Breast epithelium (tissue), 4 donors: ENCODE measurements around the gene CLPSL2. TPM values are rescaled to one million over a fixed set of nuclear protein-coding genes. Genes with fewer than 3 reads are reported as not detected.

Experiments used
- DNase-seq, 2 donors: peaks; one replicate each; pipeline ENCODE4 v3.0.0-alpha.2; 2019; ENCODE audit warnings: low spot score in 2 of 2
- H3K27ac ChIP-seq, 2 donors: fragments of 200-600 bp; sonication (generic) in 1 of 2; one replicate each; pipeline ENCODE4 v1.5.1; 2016 to 2019; ENCODE audit warnings: mild to moderate bottlenecking in 1 of 2
- H3K27me3 ChIP-seq, 2 donors: fragments of 200-600 bp; sonication (generic) in 1 of 2; one replicate each; pipeline versions ENCODE4 v1.5.1 to v1.6.0; 2017 to 2019; ENCODE audit warnings: control low read depth in 1 of 2, mild to moderate bottlenecking in 1 of 2
- H3K36me3 ChIP-seq: fragments of 200-600 bp; one replicate; pipeline ENCODE4 v1.5.1; 2019
- H3K4me1 ChIP-seq, 2 donors: fragments of 200-600 bp; sonication (generic); one replicate each; pipeline ENCODE4 v1.5.1; 2016 to 2019; ENCODE audit warnings: control low read depth in 1 of 2
- H3K4me3 ChIP-seq, 3 donors: fragments of 200-600 bp; sonication (generic); 1 replicate in 2 of 3; 2 replicates in 1 of 3; pipeline ENCODE4 v1.5.1; 2016 to 2019; ENCODE audit warnings: mild to moderate bottlenecking in 3 of 3, moderate library complexity in 2 of 3
- H3K9me3 ChIP-seq, 2 donors: fragments of 200-600 bp; sonication (generic) in 1 of 2; one replicate each; pipeline ENCODE4 v1.5.1; 2016 to 2019; ENCODE audit warnings: control low read depth in 1 of 2
- CTCF ChIP-seq, 3 donors: fragments of 450-650 bp; IDR thresholded peaks; one replicate each; pipeline ENCODE4 v1.5.1; 2016 to 2017; ENCODE audit warnings: antibody characterized with exemption in 3 of 3, mild to moderate bottlenecking in 3 of 3, moderate library complexity in 3 of 3
- POLR2A ChIP-seq: fragments of 450-650 bp; IDR thresholded peaks from one replicate; pipeline ENCODE4 v1.6.1; 2016; ENCODE audit warnings: antibody characterized with exemption, mild to moderate bottlenecking, moderate library complexity
- POLR2AphosphoS5 ChIP-seq, 3 donors: sonication (generic); formaldehyde crosslinking; IDR thresholded peaks; one replicate each; pipeline ENCODE4 v1.6.1; 2017; ENCODE audit warnings: antibody characterized with exemption in 3 of 3
- intact Hi-C: fragments of 100-400 bp; cut with DNase I; formaldehyde crosslinking; loops from one replicate; pipeline ENCODE4 v1.15.1; 2023; ENCODE audit warnings: low total_unique reads
- total RNA-seq, 3 donors: library from RNA; depleted of rRNA; stranded (reverse); fragments of >200 nt; gene quantifications; one replicate each; pipeline ENCODE4 v1.1.0, GENCODE V29; 2016

The CLPSL2 gene
- total RNA-seq, 3 donors from 2014 or later: 2.3 TPM; not detected in 2

DNA sequence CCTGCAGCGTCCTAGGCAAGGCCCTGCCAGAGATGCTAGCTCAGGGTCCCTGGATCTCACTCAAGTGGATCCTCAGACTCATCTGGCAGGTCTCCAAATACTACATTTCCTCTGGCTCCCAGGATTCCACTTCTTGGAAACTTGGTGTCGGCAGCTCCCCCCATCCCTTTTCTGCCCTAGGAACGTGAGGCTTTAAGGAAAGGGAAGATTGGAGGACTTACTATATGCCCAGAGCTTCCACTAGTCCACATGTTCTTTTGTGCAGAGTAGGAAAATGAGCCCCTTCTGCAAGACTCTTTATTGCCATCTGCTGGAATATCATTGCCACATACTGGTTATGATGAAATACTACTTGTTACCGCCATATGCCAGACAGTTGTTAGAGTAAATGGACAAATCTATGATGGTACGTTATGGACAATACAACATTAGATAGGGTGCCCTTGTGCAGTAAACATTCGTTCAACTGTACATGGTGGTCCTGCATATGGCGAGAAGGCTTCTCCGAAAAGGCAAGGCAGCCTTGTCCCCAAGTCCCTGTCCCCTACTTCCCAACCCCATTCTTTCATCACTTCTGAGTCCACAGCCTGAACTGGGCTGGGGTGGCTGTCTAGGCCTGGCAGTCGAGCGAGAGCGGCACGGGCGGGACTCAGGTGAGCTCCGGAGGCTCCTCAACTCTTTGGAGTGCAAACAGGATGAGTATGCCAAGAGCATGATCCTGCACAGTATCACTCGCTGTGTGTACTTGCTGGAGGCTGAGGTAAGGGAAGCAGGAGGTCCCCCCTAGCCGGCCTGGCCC lies 38.8 kb upstream of the CLPSL2 start:
- H3K4me1 ChIP-seq: peaks cover 14 to 17% of the 10 kb centered on the region in 2 donors
- peak; percentile 85 to 98 (median 97) for TF ChIP-seq CTCF (IDR thresholded peaks at IDR 0.05)
- peak in 1 of 3 donors; percentile 38 for TF ChIP-seq POLR2AphosphoS5 (IDR thresholded peaks at IDR 0.05)
- no peak for TF ChIP-seq POLR2A
- no peak overlapping the region for H3K4me3 ChIP-seq
- H3K27me3 ChIP-seq: no peaks in the 10 kb centered on the region
- DNase-seq: no peak
- no peak overlapping the region for H3K27ac ChIP-seq
- H3K36me3 ChIP-seq: no peaks in the 10 kb centered on the region
- no peaks in the 10 kb centered on the region for H3K9me3 ChIP-seq
- intact Hi-C loops: loop anchor here (5.0 kb wide), 2 partner anchors 150 to 210 kb away; no protein-coding TSS in a partner anchor

GRCh38 chr6:35739645-35740524 lies 36.5 kb upstream of the CLPSL2 start:
- Histone ChIP-seq H3K4me3 (no peak overlapping the region), H3K27me3 (no peaks in the 10 kb centered on the region), H3K9me3 (no peaks in the 10 kb centered on the region), H3K36me3 (no peaks in the 10 kb centered on the region), H3K27ac (peak overlapping the region in 1 of 2 donors; percentile 14), H3K4me1 (peaks cover 0 to 9% of the 10 kb centered on the region in 2 donors)
- no peak for TF ChIP-seq POLR2A
- no peak for TF ChIP-seq POLR2AphosphoS5 (IDR thresholded peaks at IDR 0.05)
- no peak for TF ChIP-seq CTCF (IDR thresholded peaks at IDR 0.05)
- intact Hi-C loops: loop anchor here (5.0 kb wide), 2 partner anchors 153 to 213 kb away; no protein-coding TSS in a partner anchor
- DNase-seq: no peak

DNA sequence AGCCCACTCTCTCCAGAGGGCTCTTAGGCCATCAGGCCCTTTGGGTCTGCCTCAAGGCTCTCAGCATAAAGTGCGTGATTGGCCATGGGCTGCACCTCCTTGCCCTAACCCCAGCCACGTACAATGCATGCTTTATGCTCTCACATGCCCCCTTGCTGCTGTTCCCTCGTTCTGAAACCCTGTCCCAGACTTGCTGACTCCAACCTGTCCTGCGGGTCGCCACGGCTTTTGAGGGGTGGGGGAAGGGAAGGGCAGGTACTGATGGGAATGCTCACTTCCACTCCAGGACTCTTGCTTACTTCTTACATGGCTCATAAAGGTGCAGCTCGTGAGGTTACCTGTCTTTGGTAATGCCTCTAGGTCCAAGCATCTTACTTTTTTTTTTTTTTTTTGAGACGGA lies 33.6 kb upstream of the CLPSL2 start:
- peak in 1 of 2 donors; percentile 2 for DNase-seq
- intact Hi-C loops: no loop called here
- H3K4me3 ChIP-seq: no peak overlapping the region
- no peaks in the 10 kb centered on the region for H3K27me3 ChIP-seq
- TF ChIP-seq CTCF (IDR thresholded peaks at IDR 0.05): no peak
- no peak for TF ChIP-seq POLR2A
- TF ChIP-seq POLR2AphosphoS5 (IDR thresholded peaks at IDR 0.05): no peak
- no peaks in the 10 kb centered on the region for H3K36me3 ChIP-seq
- H3K27ac ChIP-seq: no peak overlapping the region
- H3K9me3 ChIP-seq: no peaks in the 10 kb centered on the region
- no peaks in the 10 kb centered on the region for H3K4me1 ChIP-seq

DNA sequence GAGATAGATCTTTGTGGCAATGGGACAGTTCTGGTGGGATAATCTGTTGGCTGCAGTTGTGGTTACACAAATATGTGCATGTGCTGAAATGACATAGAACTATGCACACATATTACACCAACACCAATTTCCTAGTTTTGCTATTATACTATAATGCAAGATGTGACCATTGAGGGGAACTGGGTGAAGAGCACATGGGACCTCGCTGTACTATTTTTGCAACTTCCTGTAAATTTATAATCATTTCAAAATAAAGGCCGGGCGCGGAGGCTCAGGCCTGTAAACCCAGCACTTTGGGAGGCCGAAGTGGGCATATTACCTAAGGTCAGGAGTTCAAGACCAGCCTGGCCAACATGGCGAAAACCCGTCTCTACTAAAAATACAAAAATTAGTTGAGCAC lies 30.9 kb upstream of the CLPSL2 start:
- Histone ChIP-seq H3K9me3 (no peaks in the 10 kb centered on the region), H3K36me3 (no peaks in the 10 kb centered on the region), H3K4me3 (no peak overlapping the region), H3K27ac (no peak overlapping the region), H3K4me1 (no peaks in the 10 kb centered on the region), H3K27me3 (no peaks in the 10 kb centered on the region)
- peak in 1 of 2 donors; percentile 25 for DNase-seq
- TF ChIP-seq POLR2AphosphoS5 (IDR thresholded peaks at IDR 0.05) (no peak), CTCF (IDR thresholded peaks at IDR 0.05) (no peak), POLR2A (no peak)
- intact Hi-C loops: no loop called here

GRCh38 chr6:35746516-35746915 lies 29.9 kb upstream of the CLPSL2 start:
- no peaks in the 10 kb centered on the region for H3K27me3 ChIP-seq
- H3K9me3 ChIP-seq: no peaks in the 10 kb centered on the region
- H3K36me3 ChIP-seq: no peaks in the 10 kb centered on the region
- peak in 1 of 2 donors; percentile 19 for DNase-seq
- H3K4me1 ChIP-seq: no peaks in the 10 kb centered on the region
- H3K27ac ChIP-seq: no peak overlapping the region
- H3K4me3 ChIP-seq: no peak overlapping the region
- intact Hi-C loops: no loop called here
- TF ChIP-seq POLR2A: no peak
- TF ChIP-seq POLR2AphosphoS5 (IDR thresholded peaks at IDR 0.05): no peak
- no peak for TF ChIP-seq CTCF (IDR thresholded peaks at IDR 0.05)
